Naive B cell (primary cell): ENCODE data around the gene SDHB. TPM values are rescaled to one million over a fixed set of nuclear protein-coding genes. Genes with fewer than 3 reads are reported as not detected.

ENCODE experiments used
- ATAC-seq, 2 donors: fragments of 150-1000 bp; cut with Tn5 transposase; 2 replicates each; pipeline ENCODE4 v1.10.0; 2021; ENCODE audit warnings: low read depth in 2 of 2, mild to moderate bottlenecking in 2 of 2, moderate library complexity in 2 of 2
- DNase-seq: peaks from one replicate; pipeline ENCODE4 v3.0.0; 2022
- H3K27ac Mint-ChIP-seq, 6 donors: one replicate each; pipeline ENCODE4 v1.8.0; 2020 to 2022; ENCODE audit warnings: mild to moderate bottlenecking in 6 of 6, mixed read lengths in 6 of 6, moderate library complexity in 5 of 6, inconsistent platforms in 2 of 6
- H3K27me3 Mint-ChIP-seq, 3 donors: one replicate each; pipeline ENCODE4 v1.8.0; 2021 to 2022; ENCODE audit warnings: mixed read lengths in 3 of 3, mild to moderate bottlenecking in 1 of 3
- H3K36me3 Mint-ChIP-seq, 2 donors: one replicate each; pipeline ENCODE4 v1.8.0; 2020 to 2022; ENCODE audit warnings: mixed read lengths in 2 of 2, inconsistent platforms in 1 of 2, mild to moderate bottlenecking in 1 of 2
- H3K4me1 Mint-ChIP-seq, 3 donors: one replicate each; pipeline ENCODE4 v1.8.0; 2020 to 2022; ENCODE audit warnings: mixed read lengths in 3 of 3, inconsistent platforms in 1 of 3, mild to moderate bottlenecking in 1 of 3, moderate library complexity in 1 of 3
- H3K4me3 Mint-ChIP-seq, 8 donors: one replicate each; pipeline ENCODE4 v1.8.0; 2020 to 2022; ENCODE audit warnings: mild to moderate bottlenecking in 8 of 8, mixed read lengths in 8 of 8, moderate library complexity in 8 of 8, inconsistent platforms in 2 of 8
- H3K9me3 Mint-ChIP-seq, 7 donors: one replicate each; pipeline ENCODE4 v1.8.0; 2020 to 2022; ENCODE audit warnings: mixed read lengths in 7 of 7, mild to moderate bottlenecking in 5 of 7, inconsistent platforms in 2 of 7, moderate library complexity in 1 of 7
- polyA plus RNA-seq, 6 donors: library from polyadenylated mRNA; unstranded; fragments of 300-500 nt; fragmentation: Illumina TruSeq; gene quantifications; one replicate each; pipeline ENCODE4 v1.2.3, GENCODE V29; 2021; ENCODE audit warnings: low read depth in 6 of 6

Gene SDHB
- polyA plus RNA-seq, 6 donors from 2014 or later = 133 to 248 (median 150) TPM

- Mint-ChIP-seq H3K4me3 (no peak overlapping the region), H3K27ac (no peak overlapping the region), H3K36me3 (peaks cover 0 to 10% of the 10 kb centered on the region in 2 donors), H3K9me3 (no peaks in the 10 kb centered on the region), H3K4me1 (peaks cover 0 to 5% (median 2%) of the 10 kb centered on the region in 3 donors), H3K27me3 (no peaks in the 10 kb centered on the region)
- no peak for DNase-seq
- ATAC-seq = no peak
Observed at GRCh38 chr1:16970132-16970910, 83.5 kb downstream of the SDHB start.

- no peak overlapping the region for H3K4me3 Mint-ChIP-seq
- H3K4me1 Mint-ChIP-seq = peaks cover 0 to 7% (median 2%) of the 10 kb centered on the region in 3 donors
- peaks cover 0 to 15% of the 10 kb centered on the region in 2 donors for H3K36me3 Mint-ChIP-seq
- H3K9me3 Mint-ChIP-seq = no peaks in the 10 kb centered on the region
- ATAC-seq (no peak), DNase-seq (no peak)
- no peaks in the 10 kb centered on the region for H3K27me3 Mint-ChIP-seq
- peak overlapping the region in 1 of 6 donors; percentile 39 for H3K27ac Mint-ChIP-seq
Observed at GRCh38 chr1:16969651-16970050, 84.2 kb downstream of the SDHB start.

- peaks cover 0 to 7% (median 2%) of the 10 kb centered on the region in 3 donors for H3K4me1 Mint-ChIP-seq
- H3K27ac Mint-ChIP-seq = peak overlapping the region in 1 of 6 donors; percentile 76
Observed at GRCh38 chr1:16969057-16969611, 84.7 kb downstream of the SDHB start.

More at GRCh38 chr1:16969057-16969611, 84.7 kb downstream of the SDHB start:
- Mint-ChIP-seq H3K27me3 (no peaks in the 10 kb centered on the region), H3K4me3 (no peak overlapping the region), H3K36me3 (peaks cover 0 to 15% of the 10 kb centered on the region in 2 donors), H3K9me3 (no peaks in the 10 kb centered on the region)
- ATAC-seq (no peak), DNase-seq (no peak)

Other genes starting within 250 kb of the SDHB start
- gene RNU1-2, start 158.1 kb downstream of the SDHB start, polyA plus RNA-seq = 10 to 100 TPM in 4 of 6 donors, not detected in 2; 27.4 to 56.9 (median 45.9) TPM
- 1 to 10 TPM; 1.4 to 4.0 (median 2.3) TPM for gene CROCC, start 132.1 kb downstream of the SDHB start, polyA plus RNA-seq
- not detected for gene MFAP2, start 73.4 kb downstream of the SDHB start, polyA plus RNA-seq
- gene ATP13A2, start 42.1 kb downstream of the SDHB start, polyA plus RNA-seq = 10 to 100 TPM in 5 of 6 donors, 1 to 10 TPM in 1; 6.3 to 39.6 (median 22.3) TPM
- gene PADI2, start 65.4 kb upstream of the SDHB start, polyA plus RNA-seq = under 1 TPM in 4 of 6 donors, not detected in 2; 0.08 to 0.74 (median 0.09) TPM
- gene PADI1, start 151.1 kb upstream of the SDHB start, polyA plus RNA-seq = not detected
- not detected for gene PADI3, start 195.1 kb upstream of the SDHB start, polyA plus RNA-seq